Astrocyte of the cerebellum (primary cell): ENCODE results near the gene TNNI3.

Experiments
- DNase-seq: peaks from one replicate; pipeline ENCODE4 v3.0.0-alpha.2; 2011; ENCODE audit warnings: low read depth
- H3K4me3 ChIP-seq: 2 replicates; pipeline ENCODE4 v1.5.1; 2011; ENCODE audit warnings: mild to moderate bottlenecking, low read depth, low read length, moderate library complexity
- in situ Hi-C: cut with HindIII; loops from 2 replicates; pipeline ENCODE4 v1.10.0; 2017; ENCODE audit warnings: low sequenced_read_pairs
- TF ChIP-seq, protein P1 (sequence below): IDR thresholded peaks from 2 replicates; pipeline ENCODE4 v1.5.1; 2012; ENCODE audit warnings: low read length, low read depth, moderate library complexity, mild to moderate bottlenecking; ENCODE audit errors: missing control alignments

The TNNI3 gene

DNA sequence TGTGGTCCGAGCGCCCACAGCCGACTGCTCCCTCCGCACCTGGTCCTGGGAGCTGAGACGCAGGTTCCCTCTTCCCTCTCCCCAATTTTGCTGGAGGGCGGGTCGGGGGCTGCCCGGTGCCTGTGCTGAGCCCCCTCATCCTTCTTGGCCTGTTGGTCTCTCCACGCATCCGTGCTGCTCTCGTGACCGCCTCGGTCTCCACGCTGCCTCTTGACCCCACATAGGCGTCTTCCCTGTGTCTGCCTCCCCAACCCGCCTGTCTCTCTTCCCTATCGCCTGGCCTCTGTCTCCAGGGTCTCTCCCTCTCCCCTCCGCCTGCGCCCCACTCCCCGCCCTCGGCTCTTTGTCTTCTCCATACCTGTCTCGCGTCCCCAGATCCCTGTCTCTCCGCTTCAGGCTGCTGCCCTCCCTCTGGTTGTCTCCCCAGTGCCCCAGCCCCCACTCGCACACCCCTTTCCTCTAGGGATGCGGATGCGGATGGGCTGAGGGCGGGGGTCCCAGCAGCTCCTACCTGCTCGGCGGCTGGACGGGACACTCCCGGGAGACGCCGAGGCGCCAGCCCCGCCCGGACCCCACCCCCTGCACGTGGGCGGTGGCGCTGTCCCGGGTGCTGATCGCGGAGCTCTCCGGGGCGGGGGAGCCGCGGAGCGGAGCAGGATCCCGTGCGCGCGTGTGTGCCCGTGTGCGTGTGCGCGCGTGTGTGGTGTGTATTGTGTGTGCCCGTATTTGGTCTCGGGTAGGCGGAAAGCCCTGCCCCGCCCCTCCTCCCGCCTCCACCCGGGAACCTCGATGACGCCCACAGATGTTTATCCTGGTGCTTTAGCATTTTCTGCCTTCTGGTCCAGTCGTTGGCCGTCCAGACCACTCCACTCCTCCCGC is 22.3 kb upstream of the TNNI3 start, which contains the start of gene SYT5:
Gene SYT5 (minus strand): TSS at position 684 of the 879 bp plus-strand sequence. CDS start 1,248 bp downstream, outside the sequence.
- in situ Hi-C loops, result loop anchor here (5.0 to 10.0 kb wide), 4 partner anchors 75 to 235 kb away; partner anchors contain the start of genes COX6B2, PPP6R1 and RPL28
- TF ChIP-seq, protein P1, sequence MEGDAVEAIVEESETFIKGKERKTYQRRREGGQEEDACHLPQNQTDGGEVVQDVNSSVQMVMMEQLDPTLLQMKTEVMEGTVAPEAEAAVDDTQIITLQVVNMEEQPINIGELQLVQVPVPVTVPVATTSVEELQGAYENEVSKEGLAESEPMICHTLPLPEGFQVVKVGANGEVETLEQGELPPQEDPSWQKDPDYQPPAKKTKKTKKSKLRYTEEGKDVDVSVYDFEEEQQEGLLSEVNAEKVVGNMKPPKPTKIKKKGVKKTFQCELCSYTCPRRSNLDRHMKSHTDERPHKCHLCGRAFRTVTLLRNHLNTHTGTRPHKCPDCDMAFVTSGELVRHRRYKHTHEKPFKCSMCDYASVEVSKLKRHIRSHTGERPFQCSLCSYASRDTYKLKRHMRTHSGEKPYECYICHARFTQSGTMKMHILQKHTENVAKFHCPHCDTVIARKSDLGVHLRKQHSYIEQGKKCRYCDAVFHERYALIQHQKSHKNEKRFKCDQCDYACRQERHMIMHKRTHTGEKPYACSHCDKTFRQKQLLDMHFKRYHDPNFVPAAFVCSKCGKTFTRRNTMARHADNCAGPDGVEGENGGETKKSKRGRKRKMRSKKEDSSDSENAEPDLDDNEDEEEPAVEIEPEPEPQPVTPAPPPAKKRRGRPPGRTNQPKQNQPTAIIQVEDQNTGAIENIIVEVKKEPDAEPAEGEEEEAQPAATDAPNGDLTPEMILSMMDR, result no peak
- no peak for DNase-seq
- H3K4me3 ChIP-seq, result peak within 1 kb of the TSS; percentile 11

DNA sequence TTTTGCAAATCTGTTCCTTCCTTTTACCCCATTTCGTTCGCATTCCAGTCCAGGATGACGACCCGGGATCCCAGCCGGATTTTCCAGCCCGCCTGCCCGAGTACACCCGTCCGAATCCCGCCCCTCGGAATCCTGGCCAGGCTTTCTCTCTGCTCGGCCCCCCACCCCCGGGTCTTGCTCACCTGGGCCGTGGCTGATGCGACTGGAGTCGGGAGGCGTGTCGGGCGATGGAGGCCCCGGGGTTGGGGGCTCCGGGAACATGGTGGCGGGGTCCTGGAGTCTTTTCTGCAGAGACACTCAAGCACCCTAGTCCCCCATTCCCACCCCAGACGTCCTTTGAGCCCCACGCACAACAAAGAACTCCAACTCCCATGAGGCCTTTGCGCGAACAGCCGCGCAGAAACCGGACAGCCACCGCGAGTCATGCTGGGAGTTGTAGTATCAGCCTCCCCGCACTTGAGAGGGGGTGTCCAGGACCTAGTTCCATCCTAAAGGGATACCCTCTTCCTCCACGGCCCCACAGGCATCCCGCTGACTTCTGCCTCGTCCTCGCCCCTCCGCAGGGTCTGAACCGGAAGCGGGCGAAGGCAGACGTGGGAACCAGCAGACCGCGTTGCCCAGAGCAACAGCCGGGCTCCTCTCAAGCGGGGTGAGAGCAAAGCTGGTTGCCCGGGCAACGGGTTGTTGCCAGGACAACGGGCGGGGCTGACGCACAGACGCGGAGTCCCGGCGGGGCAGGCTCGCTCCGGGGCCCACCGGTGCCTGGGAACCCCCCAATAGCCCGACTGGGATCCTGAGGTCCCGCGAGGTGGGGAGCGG is 21.5 kb upstream of the TNNI3 start:
- in situ Hi-C loops, result loop anchor here (5.0 to 10.0 kb wide), 4 partner anchors 76 to 236 kb away; partner anchors contain the start of genes COX6B2, PPP6R1 and RPL28
- TF ChIP-seq, protein P1, result no peak
- H3K4me3 ChIP-seq, result peak overlapping the region; percentile 11
- DNase-seq, result no peak

DNA sequence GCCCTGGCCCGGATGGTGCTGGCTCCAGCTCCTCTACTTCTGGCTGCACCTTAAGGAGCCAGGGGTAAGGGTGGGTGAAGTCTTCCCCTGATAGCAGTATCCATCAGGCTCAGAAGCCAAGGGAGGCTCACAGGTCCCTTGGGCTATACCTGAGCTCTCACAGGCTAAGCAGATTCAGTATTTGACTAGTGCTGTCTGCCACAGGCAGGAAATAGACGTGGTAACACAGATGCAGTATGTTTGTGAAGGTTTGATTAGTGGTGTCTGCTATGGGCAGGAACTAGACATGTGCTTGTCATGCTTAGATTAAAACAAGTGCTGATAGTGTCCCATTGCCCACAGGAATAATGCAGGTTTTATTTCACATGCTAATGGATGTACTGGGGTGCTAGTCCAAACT is 18.5 kb upstream of the TNNI3 start:
- in situ Hi-C loops, result loop anchor here (5.0 to 10.0 kb wide), 4 partner anchors 79 to 239 kb away; partner anchors contain the start of genes COX6B2, PPP6R1 and RPL28
- DNase-seq, result no peak
- H3K4me3 ChIP-seq, result no peak overlapping the region
- TF ChIP-seq, protein P1, result no peak

DNA sequence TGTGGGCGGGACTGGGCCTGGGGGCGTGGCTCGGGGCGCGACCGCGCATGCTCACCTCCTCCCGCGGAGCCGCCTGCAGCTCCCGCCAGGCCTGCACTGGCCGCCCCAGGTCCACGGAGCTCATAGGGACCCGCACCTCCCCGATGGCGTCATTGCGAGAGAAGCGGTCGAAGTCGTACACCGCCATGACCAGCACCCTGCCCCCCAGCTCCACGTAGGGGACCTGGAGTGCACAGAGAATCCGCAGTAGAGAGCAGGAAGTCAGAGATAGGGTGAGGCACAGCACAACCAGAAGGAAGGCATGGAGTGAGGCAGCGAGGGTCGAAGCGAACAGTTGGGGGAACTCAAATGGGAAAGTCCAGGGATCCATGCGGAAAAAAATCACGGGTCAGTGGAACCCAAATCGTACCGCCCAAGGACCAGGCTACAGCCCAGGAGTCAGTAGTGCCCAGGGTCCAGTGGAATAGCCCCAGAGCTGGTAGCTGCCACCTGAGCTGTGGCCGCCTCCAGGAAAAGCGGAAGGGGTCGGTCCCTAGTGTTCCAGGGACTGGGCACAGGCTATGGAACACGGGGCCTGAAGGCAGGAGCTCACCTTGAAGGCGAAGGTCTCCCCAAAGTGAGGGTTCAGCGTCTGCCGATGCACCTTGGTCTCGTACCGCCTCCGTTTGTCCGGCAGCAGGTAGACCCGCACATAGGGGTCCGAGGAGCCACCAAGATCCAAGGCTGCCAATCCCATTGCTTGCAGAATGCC is 17.8 kb upstream of the TNNI3 start:
- DNase-seq, result no peak
- TF ChIP-seq, protein P1, result no peak
- in situ Hi-C loops, result loop anchor here (5.0 to 10.0 kb wide), 4 partner anchors 80 to 240 kb away; partner anchors contain the start of genes COX6B2, PPP6R1 and RPL28
- no peak overlapping the region for H3K4me3 ChIP-seq

DNA sequence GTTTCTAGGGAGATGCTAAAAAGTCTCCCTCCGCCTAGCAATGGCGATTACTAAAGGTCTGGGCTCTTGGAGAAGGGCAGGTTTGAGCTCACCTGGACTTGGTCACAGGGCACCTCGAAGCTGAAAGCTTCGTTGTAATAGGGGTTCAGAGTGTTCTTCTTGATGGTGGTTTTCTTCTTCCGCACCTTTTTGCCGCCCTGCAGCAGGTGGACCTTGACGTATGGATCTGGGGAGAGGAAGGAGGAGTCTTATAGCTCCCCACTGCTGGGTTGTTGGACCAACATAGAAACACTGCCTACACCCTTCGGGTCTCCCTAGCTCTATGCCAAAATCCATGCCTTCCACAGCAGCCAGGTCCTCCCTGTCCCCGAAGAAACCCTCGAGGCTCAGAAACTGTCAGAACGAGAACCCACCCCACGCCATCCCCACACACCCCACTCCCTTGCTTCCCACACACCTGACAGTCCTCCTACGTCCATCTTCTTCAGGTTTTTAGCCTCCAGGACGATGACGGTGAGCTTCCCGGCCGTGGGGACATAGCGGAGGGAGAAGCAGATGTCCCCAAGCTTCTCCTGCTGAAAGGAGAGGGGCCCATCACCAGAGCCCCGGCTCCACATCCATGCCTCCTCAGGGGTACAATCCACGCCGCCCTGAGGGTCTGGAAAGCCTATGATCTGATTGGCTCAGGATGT is 17.0 kb upstream of the TNNI3 start:
- no peak for DNase-seq
- H3K4me3 ChIP-seq, result no peak overlapping the region
- in situ Hi-C loops, result loop anchor here (5.0 to 10.0 kb wide), 7 partner anchors 43 to 240 kb away; partner anchors contain the start of genes COX6B2, PPP1R12C, PPP6R1 and RPL28
- TF ChIP-seq, protein P1, result no peak
